ENCODE data around the gene CRX. TPM values are rescaled to one million over a fixed set of nuclear protein-coding genes. Genes with fewer than 3 reads are reported as not detected.
A peak's percentile ranks its signal among the peaks of the same experiment; 100 is the strongest.

The CRX gene
- total RNA-seq, 4 donors from 2014 or later = not detected

DNA sequence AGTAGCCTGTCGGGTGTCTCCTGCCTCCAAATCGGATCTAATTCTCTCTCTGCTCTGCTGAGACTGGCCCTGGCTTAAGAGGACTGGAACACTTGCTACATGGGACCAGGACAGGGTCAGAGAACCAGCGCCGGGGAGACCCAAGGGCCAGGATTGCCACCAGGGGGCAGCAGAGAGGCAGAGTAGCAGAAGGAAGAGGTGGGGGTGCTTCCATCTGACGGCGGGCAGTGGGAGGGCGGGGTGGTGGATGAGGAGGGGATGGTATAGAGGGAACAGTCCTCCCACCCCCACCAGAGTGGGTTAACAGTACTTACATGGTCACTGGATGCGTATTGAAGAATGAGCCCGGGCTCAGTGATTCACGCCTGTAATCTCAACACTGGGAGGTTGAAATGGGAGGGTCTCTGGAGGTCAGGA lies 31.3 kb upstream of the CRX start:
- H3K4me1 ChIP-seq = peaks cover 0 to 36% (median 0%) of the 10 kb centered on the region in 3 donors
- H3K36me3 ChIP-seq = peaks cover 0 to 28% of the 10 kb centered on the region in 2 donors
- H3K9me3 ChIP-seq = no peaks in the 10 kb centered on the region
- ATAC-seq = peak; percentile 66
- TF ChIP-seq POLR2AphosphoS5 (IDR thresholded peaks at IDR 0.05) (no peak), POLR2A (IDR thresholded peaks at IDR 0.05) (no peak)
- TF ChIP-seq, protein P1, sequence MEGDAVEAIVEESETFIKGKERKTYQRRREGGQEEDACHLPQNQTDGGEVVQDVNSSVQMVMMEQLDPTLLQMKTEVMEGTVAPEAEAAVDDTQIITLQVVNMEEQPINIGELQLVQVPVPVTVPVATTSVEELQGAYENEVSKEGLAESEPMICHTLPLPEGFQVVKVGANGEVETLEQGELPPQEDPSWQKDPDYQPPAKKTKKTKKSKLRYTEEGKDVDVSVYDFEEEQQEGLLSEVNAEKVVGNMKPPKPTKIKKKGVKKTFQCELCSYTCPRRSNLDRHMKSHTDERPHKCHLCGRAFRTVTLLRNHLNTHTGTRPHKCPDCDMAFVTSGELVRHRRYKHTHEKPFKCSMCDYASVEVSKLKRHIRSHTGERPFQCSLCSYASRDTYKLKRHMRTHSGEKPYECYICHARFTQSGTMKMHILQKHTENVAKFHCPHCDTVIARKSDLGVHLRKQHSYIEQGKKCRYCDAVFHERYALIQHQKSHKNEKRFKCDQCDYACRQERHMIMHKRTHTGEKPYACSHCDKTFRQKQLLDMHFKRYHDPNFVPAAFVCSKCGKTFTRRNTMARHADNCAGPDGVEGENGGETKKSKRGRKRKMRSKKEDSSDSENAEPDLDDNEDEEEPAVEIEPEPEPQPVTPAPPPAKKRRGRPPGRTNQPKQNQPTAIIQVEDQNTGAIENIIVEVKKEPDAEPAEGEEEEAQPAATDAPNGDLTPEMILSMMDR (IDR thresholded peaks at IDR 0.05) = peak; percentile 60 to 88 (median 82)
- no peaks in the 10 kb centered on the region for H3K27me3 ChIP-seq
- H3K4me3 ChIP-seq = no peak overlapping the region
- 13 to 24% methylated on average over 2 to 4 of the region's 10 CpGs for WGBS, 2 donors (ENCODE audit: low coverage in 1 of 2)
- no peak overlapping the region for H3K27ac ChIP-seq

DNA sequence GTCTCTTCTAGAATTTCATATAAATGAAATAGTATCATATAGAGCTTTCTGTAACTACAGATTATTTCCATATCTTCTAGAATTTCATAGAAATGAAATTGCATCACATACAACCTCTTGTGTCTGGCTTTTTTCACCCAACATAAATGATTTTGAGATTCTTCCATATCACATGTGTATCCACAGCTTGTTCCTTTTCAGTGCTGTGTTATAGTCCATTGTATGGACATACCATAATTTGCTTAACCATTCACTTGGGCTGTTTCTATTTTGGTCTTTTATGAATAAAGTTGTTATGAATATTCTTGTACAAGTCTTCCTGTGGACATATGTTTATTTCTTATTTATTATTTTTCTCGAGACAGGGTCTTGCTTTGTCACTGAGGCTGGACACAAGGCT lies 29.1 kb upstream of the CRX start:
- TF ChIP-seq EP300 (IDR thresholded peaks at IDR 0.05) = no peak
- Histone ChIP-seq H3K27ac (no peak overlapping the region), H3K27me3 (no peaks in the 10 kb centered on the region), H3K4me3 (no peak overlapping the region), H3K9me3 (no peaks in the 10 kb centered on the region), H3K4me1 (peaks cover 0 to 23% (median 0%) of the 10 kb centered on the region in 3 donors), H3K36me3 (peaks cover 0 to 7% of the 10 kb centered on the region in 2 donors)
- ATAC-seq = no peak
- 80 to 100% methylated on average over 1 of the region's 1 CpG for WGBS, 2 donors (ENCODE audit: low coverage in 1 of 2)

DNA sequence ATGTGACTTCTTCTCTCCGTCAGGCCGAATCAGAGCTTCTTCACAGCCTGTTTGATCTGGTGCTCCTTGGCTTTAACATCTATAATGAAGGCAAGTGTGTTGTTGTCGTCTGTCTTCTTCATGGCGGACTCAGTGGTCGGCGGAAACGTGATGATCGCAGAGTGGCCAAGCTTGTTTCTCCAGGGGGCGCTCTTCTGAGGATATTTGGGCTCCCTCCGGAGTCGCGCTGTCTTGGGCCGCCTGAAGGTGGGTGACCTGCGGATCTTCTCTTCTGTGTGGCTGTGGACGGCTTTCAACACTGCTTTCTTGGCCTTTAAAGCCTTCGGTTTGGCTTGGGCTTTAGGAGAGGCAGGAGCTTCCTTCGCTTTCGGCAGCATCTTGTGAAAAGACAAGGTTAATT lies 27.2 kb upstream of the CRX start:
- Histone ChIP-seq H3K27me3 (no peaks in the 10 kb centered on the region), H3K4me3 (no peak overlapping the region), H3K36me3 (no peaks in the 10 kb centered on the region), H3K9me3 (no peaks in the 10 kb centered on the region), H3K4me1 (peaks cover 0 to 8% (median 0%) of the 10 kb centered on the region in 3 donors), H3K27ac (no peak overlapping the region)
- 69 to 93% methylated on average over 4 to 13 of the region's 18 CpGs for WGBS, 2 donors (ENCODE audit: low coverage in 1 of 2)
- TF ChIP-seq POLR2A (IDR thresholded peaks at IDR 0.05) (no peak), EP300 (IDR thresholded peaks at IDR 0.05) (no peak), POLR2AphosphoS5 (IDR thresholded peaks at IDR 0.05) (no peak)
- TF ChIP-seq, protein P1 (IDR thresholded peaks at IDR 0.05) = no peak
- no peak for ATAC-seq

DNA sequence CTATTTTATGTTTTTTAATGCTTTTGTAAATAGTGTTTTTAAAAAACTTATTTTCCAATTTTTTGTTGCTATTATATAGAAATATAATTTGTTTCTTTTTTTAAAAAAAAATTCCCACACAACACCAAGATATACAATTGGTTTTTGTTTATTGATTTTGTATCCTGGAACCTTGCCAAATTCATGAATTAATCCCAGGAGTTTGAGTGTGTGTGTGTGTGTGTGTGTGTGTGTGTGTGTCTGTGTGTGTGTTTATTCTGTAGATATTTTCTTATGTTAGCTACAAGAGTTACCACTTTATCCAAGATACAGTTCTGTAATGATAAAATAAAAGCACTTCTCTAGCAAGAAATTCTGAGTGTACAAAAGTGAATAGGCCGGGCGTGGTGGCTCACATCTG lies 25.0 kb upstream of the CRX start:
- no peaks in the 10 kb centered on the region for H3K4me1 ChIP-seq
- no peaks in the 10 kb centered on the region for H3K27me3 ChIP-seq
- H3K27ac ChIP-seq = no peak overlapping the region
- ATAC-seq = no peak
- H3K9me3 ChIP-seq = no peaks in the 10 kb centered on the region
- H3K4me3 ChIP-seq = no peak overlapping the region
- TF ChIP-seq POLR2A (IDR thresholded peaks at IDR 0.05) (no peak), EP300 (IDR thresholded peaks at IDR 0.05) (no peak), POLR2AphosphoS5 (IDR thresholded peaks at IDR 0.05) (no peak)
- TF ChIP-seq, protein P1 (IDR thresholded peaks at IDR 0.05) = no peak
- no peaks in the 10 kb centered on the region for H3K36me3 ChIP-seq
- WGBS, 2 donors (ENCODE audit: low coverage in 1 of 2) = 95 to 100% methylated on average over 2 of the region's 2 CpGs

DNA sequence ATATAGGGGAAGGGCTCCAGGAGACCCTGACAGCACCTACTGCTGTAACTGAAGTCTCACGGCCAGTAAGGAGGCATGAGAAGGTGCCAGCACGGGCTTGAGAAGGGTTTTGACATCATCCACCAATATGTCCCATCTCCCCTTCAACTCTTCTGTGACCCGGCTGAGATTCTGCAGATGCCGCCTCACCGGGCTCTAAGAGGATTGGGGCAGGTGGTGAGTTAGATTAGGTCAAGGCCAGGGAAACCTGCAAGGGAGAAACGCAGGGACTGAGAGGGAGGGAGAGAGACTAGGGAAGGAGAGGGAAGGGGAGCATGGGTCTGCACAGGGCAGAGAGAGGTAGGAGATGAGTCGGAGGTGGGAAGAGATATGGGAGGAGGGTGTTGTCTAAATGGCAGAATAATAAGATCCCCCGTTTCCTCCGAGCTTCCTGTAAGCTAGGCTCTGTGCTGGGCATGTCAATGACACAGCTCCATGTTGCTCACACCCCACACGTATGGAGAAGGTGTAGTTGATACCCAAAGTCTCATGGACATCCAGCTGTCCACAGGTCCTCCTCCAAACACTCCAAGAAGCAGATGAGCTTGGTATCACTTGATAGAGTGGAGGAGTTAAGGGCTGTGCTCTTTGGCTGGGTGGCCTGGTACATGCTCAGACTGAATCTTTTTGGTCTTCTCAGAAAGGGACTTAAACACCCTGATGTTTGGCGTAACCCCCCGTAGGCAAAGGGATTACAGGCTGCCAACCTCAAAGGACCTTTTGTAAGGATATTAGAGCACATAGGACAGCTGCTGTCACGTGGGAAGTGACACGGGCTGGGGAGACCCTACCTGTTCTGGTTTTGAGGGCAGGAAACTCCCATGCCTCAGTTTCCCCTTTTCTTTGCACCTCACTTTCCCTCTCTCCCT lies 23.5 kb upstream of the CRX start:
- no peaks in the 10 kb centered on the region for H3K9me3 ChIP-seq
- TF ChIP-seq POLR2A (IDR thresholded peaks at IDR 0.05) = no peak
- no peak for TF ChIP-seq POLR2AphosphoS5 (IDR thresholded peaks at IDR 0.05)
- TF ChIP-seq EP300 (IDR thresholded peaks at IDR 0.05) = no peak
- TF ChIP-seq, protein P1 (IDR thresholded peaks at IDR 0.05) = no peak
- WGBS, 2 donors (ENCODE audit: low coverage in 1 of 2) = 56 to 77% methylated on average over 7 to 11 of the region's 14 CpGs

More for the DNA sequence above, 23.5 kb upstream of the CRX start:
- Histone ChIP-seq H3K4me3 (no peak overlapping the region), H3K27me3 (no peaks in the 10 kb centered on the region), H3K36me3 (no peaks in the 10 kb centered on the region), H3K4me1 (no peaks in the 10 kb centered on the region), H3K27ac (no peak overlapping the region)
- ATAC-seq = no peak
